NCI-H1930 (cell line): Measurements from ENCODE around the gene VIM.

Experiments used
- DNase-seq, 2 experiments: peaks; one replicate each; lab custom pipeline; 2025; lab: John Stamatoyannopoulos, UW

The VIM gene

GRCh38 chr10:17209881-17210280 is 18.2 kb upstream of the VIM start:
- DNase-seq = no peak

DNA sequence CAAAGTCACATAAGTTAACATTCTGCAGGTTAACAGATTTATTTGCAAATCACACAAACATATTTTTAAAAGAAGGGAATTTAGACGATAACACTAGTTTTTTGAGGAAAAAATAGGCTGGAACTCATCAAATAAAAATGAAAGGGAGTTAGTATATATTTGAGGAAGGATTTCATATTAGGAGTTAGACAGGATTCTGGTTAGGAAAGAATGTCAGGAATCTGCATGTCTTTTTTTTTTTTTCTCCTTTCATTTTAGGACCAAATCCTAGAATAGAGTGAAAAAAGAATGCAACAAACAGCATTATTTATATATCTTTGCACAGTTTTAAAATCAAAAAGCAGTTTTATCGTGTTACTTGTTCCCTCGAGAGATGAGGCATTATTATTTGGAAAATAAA is 17.7 kb upstream of the VIM start:
- no peak for DNase-seq

GRCh38 chr10:17212802-17213221 is 15.2 kb upstream of the VIM start:
- no peak for DNase-seq

GRCh38 chr10:17213646-17214349 is 14.2 kb upstream of the VIM start:
- DNase-seq = no peak

- DNase-seq = no peak
Observed at GRCh38 chr10:17214526-17214925, 13.5 kb upstream of the VIM start.

DNA sequence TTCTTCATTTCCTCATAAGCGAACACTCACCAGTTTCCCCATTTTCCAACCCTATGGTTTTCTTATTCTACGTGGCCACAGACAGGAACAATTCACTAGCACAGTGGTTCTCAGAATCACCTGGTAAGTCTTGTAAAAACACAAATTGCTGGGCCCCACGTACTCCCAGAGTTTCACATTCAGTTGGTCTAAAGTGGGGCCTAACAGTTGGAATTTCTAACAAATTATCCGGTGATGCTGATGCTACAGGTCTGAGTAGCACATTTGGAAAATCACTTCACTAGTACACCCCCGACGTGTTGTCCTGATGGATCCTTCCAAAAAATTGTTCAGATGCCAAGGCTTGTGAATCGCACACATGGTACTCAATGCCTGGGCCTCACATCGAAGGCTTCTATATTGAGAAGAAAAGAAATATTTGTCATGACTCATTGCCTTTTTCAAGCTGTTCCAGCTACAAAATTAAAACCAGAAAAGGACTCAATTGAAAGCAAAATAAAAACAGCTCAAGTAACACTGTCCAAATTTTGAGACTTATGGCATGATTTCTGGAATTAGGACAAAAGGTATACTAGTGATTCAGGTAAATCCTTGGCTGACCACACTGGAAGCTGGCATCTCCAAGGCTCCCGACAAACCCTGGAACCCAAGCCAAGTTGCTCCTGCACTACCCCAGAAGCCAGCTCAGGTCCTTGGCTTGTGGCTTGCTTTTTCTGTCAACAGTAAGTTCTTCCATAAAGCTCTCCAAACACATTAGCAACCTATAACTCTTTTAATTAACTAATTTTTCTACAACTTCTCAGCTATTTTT is 12.9 kb upstream of the VIM start:
- no peak for DNase-seq

DNA sequence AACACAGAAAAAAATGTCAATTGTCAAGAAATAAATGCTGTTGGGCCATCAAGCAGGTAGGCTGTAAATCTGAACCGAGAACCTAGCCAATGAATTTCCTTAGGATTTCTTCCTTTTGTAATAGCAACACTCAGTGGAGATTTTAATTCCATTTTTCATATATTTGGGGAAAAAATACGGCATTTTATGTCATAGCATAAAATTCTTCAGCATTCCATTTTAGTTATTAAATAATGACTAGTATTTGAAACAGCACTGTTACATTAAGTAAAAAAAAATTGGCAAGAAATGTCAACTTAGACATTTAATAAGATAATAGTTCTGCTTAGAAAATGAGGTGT is 12.3 kb upstream of the VIM start:
- DNase-seq = no peak

GRCh38 chr10:17216217-17216900 is 11.7 kb upstream of the VIM start:
- no peak for DNase-seq

GRCh38 chr10:17216901-17217395 is 11.1 kb upstream of the VIM start:
- no peak for DNase-seq

- no peak for DNase-seq
Observed at GRCh38 chr10:17217631-17218232, 10.3 kb upstream of the VIM start.

GRCh38 chr10:17219024-17219423 is 9.0 kb upstream of the VIM start:
- DNase-seq = no peak

DNA sequence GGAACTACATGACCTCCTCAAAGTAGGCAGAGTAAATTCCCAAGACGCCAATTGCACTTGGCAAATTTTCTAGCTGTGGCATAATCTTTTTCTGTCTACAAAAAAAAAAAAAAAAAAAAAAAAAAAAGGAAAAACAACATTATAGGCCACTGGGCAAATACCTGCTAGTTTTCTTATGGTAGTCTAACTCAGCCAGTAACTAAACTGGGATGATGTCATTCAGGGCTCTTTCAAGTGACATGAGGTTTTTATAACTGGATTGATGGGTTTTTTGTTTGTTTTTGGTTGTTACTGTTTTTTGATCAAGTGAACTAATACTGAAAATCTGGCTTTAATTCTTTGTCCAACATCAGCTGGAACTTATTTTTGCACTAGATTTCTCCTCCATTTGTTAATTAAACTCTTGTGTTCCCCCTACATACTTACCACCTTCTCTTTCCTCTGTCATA is 7.4 kb upstream of the VIM start:
- DNase-seq = no peak

DNA sequence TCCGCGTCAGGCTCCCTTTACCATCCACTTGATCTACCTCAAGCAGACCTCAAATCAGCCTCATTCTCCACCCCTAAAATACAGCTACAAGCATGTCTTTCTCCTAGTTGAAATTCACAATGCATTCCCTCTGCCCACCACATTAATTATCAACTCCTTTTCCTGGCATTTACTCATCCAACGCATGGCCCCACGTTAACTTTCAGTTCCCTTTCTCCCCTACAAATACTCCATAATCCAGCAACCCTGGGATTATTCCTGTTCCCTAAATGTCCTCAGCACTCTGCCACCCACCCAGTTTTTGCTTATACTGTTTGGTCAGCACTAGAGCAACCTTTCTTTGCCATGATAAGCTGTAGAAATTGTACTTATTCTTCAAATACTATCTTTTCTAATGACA is 5.7 kb upstream of the VIM start:
- no peak for DNase-seq

- DNase-seq = no peak
Observed at GRCh38 chr10:17225808-17226207, 2.2 kb upstream of the VIM start.

GRCh38 chr10:17226891-17227303 is 1.1 kb upstream of the VIM start:
- no peak for DNase-seq

DNA sequence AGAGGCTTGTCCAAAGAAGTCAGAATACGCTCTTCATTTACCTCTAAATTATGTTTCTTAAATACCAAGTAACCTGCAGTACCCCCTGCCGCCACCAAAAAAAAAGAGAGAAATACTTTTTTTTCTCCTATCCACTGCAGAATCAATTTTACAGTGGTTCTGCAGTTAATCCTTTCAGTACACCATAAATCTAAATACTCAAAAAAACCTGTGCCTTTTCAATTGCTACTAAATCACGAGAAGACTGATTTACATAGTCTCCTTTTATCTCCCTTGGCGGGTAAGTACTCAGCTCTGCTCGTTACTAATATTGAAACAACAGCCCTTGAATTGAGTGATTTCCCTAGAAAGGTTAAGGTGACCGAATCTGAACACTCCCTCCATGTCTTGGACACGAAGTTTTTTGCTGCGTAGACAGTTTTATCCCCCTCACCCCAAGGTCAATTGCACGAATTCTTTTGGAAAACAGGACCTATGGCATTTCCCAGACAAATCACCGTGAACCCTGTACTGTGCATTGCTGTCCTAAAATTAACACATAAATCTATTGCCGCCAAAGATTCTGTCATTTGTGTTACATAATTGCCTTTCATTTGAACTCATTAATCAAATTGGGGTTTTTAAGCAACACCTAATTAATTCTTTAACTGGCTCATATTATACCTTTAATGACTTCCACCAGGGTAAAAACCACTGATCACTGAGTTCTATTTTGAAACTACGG is 512 bp upstream of the VIM start:
- DNase-seq = no peak

DNA sequence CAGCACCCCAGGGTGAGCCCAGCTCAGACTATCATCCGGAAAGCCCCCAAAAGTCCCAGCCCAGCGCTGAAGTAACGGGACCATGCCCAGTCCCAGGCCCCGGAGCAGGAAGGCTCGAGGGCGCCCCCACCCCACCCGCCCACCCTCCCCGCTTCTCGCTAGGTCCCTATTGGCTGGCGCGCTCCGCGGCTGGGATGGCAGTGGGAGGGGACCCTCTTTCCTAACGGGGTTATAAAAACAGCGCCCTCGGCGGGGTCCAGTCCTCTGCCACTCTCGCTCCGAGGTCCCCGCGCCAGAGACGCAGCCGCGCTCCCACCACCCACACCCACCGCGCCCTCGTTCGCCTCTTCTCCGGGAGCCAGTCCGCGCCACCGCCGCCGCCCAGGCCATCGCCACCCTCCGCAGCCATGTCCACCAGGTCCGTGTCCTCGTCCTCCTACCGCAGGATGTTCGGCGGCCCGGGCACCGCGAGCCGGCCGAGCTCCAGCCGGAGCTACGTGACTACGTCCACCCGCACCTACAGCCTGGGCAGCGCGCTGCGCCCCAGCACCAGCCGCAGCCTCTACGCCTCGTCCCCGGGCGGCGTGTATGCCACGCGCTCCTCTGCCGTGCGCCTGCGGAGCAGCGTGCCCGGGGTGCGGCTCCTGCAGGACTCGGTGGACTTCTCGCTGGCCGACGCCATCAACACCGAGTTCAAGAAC is 1.1 kb downstream of the VIM start:
- peak; percentile 12 to 26 for DNase-seq

GRCh38 chr10:17229717-17229966 is 1.6 kb downstream of the VIM start:
- DNase-seq = no peak

- peak; percentile 17 to 36 for DNase-seq
Observed at GRCh38 chr10:17229967-17230682, 2.1 kb downstream of the VIM start.

DNA sequence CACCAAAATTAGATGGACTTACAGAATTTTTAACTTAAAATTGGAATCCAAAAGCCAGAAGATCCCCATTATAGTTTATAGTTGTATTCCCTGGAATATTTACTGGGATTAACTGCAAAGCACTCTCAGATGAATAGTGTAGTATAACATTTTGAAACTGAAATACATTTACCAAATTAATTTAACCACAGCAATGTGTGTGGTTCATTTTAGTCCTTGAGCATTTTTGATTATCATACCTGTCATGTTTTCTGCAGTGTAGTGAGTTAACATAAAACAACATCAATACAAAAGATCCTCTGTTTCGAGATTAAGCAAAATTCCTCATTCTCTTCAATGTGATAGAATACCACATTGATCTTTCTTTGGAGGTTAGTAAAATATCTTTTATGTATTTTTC is 3.7 kb downstream of the VIM start:
- DNase-seq = no peak
